HG03175 (cell line): Measurements from ENCODE around the gene B3GAT3.
"Not testable (repeated sequence)": the region's sequence is repeated elsewhere in the genome, so short reads cannot be mapped to it uniquely, and the experiment has no call there.

ENCODE experiments used
- ATAC-seq: cut with Tn5 transposase; IDR thresholded peaks from one replicate; pipeline ENCODE4 v1.9.1; 2021; ENCODE audit warnings: mild to moderate bottlenecking, moderate library complexity; ENCODE audit not compliant: unreplicated experiment

The B3GAT3 gene

DNA sequence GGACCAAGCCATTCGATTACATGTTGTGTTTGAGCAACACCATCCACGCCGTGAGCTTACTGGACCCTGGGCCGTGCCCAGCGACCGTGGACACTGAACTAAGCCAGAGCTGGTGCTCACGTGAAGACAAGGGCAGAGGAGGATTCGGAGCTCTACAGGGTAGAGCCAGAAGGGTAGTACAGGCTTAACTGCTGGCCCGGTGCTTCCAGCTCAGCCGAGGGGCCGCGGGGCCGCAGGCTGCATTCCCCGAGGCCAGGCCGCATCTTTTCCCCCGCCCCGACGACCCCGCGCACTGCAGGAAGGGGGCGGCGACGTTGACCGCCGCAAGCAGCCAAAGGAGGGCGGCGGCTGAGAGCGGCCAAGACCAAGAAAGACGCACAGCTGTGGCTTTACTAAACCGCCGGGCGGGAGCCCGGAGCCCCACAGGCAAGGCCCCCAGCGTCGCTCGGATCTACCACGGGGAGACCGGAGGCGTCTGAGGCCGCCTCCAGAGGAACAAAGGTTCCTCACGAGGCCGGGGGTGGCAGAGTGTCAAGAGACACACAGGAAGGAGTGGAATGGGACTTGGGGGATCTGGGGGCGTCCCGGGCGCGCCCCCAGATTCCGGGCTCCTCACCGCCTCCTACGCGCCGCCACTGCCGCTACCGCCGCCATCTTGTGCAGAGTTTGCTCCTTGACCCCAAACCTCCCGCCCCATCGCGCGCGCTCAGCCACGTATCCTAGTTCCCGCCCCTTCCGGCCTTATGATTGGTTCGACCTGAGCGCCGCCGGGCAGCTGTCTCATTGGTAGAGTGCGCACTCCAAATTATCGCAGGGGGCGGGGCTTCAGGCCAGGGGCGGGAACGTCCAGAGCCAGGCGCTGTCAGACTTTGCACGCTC lies 24.4 kb upstream of the B3GAT3 start, which contains the start of gene GANAB:
Gene GANAB (minus strand): TSS at position 668 of the 879 bp plus-strand sequence. CDS start 14 bp downstream, at position 654.
- ATAC-seq: peak; percentile 97

DNA sequence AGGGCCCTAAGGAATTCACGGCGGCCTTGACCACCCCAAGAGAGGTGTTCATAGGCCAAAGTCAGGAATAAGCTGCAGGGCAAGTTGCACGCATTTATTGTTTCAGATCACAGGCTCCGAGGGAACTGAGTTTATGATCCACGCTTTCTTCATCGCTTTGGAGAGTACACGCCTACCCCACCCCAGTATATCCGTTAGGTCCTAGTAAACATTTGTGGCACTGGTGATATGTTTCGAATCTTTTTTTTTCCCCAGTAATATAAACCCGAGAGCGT lies 23.8 kb upstream of the B3GAT3 start:
- no peak for ATAC-seq

- ATAC-seq: no peak
These were observed 22.4 kb upstream of the B3GAT3 start for GRCh38 chr11:62644220-62644619.

- ATAC-seq: no peak
These were observed 10.7 kb upstream of the B3GAT3 start for GRCh38 chr11:62632492-62632891.

DNA sequence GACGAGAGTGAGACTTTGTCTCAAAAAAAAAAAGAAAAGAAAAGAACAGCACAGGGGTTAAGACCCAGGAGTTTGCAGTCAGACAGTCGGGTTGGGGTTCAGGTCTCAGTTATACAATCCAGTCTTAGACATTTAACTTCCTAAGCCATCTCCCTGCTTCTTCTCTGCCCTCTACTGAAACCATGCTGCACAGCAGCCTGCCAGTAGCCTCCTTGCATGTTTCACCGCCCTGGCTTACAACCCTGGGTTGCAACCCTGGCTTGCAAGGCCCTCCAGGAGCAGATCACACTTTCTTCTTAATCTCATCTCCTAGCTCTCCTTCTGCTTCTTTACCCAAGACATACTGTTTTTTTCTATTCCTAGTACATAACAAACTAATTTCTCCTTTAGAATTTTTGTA lies 5.9 kb upstream of the B3GAT3 start:
- no peak for ATAC-seq

DNA sequence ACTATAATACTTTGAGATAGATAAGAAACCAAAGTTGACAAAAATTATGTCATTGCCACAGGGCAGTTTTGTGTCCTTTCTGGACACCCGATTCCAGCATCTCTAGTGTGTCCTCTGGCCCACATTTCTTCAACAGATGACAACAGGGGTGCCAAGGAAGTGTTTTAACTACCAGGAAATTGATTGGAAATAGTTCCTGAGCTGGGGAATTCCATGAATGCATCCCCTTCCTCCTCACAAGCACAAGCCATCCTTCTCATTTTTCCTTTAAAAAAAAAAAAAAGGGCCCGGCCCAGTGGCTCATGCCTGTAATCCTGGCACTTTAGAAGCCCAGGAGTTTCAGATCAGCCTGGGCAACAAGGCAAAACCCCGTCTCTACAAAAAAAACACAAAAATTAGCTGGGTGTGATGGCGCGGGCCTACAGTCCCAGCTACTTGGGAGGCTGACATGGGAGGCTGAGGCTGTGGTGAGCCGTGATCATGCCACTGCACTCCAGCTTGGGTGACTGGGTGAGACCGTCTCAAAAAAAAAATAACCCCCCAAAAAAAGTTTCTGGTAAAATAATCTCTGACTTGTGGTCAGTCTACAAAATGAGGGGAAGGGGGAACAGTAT lies 797 bp upstream of the B3GAT3 start:
- no peak for ATAC-seq

DNA sequence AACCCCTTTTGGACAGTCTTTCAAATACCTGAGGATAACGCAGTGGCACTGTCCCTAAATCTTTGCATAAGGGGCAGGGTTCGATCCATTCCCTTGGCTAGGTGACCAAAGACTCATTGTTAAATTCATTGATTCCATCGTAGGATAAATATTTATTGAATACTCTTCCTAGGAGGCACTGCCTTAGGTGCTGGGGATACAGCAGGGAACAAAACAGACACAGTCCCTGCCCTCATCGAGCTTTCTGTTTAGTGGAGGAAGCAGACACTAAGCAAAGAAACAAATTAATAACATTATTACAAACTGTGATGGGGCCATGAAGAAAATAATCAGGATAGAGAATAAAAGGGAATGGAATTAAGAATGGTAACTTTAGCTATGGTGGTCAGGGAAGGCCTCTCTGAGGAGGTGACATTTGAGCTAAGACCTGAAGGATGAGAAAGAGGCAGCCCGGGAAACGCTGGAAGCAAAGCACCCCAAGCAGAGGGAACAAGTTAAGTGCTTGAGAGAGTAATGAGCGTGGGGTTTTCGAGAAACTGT lies 689 bp downstream of the B3GAT3 start:
- no peak for ATAC-seq

DNA sequence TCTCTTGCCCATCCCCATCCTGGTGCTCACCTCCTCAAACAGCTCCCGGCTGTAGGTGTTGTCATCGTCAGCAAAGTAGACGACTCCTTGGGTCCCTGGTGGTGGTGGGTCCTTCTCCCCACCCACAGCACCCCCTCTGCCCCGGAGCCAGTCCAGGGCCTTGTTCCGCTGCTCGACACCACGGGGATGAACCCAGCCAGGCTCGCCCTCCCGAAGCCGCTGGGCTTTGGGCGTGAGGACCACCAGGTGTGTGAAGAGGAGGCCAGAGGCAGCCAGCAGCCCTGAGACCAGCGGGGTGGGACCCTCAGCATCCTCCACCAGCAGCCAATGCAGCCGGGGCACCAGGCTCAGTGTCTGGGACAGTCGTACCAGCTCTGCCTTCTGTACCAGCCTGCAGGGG lies 4.8 kb downstream of the B3GAT3 start:
- ATAC-seq: not testable (repeated sequence)

- ATAC-seq: no peak
These were observed 6.3 kb downstream of the B3GAT3 start for GRCh38 chr11:62615521-62615920.

DNA sequence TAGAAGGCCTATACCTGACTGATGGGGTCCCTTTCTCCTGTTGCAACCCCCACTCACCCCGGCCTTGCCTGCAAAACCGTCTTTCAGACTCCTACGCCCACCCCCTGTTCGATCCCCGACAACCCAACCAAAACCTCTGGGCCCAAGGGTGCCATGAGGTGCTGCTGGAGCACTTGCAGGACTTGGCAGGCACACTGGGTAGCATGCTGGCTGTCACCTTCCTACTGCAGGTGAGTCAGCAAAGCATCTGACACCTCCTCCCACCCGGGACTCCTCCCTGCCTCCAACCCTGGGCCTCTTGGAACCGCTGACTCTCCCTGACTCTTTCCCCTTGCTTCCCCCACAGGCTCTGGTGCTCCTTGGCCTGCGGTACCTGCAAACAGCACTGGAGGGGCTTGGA lies 7.5 kb downstream of the B3GAT3 start:
- no peak for ATAC-seq

DNA sequence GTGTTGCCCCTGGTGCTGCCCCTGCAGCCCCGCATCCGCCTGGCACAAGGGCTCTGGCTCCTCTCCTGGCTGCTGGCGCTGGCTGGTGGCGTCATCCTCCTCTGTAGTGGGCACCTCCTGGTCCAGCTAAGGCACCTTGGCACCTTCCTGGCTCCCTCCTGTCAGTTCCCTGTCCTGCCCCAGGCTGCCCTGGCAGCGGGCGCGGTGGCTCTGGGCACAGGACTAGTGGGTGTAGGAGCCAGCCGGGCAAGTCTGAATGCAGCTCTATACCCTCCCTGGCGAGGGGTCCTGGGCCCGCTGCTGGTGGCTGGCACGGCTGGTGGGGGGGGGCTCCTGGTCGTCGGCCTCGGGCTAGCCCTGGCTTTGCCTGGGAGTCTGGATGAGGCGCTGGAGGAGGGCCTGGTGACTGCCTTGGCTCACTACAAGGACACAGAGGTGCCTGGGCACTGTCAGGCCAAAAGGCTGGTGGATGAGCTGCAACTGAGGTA lies 8.5 kb downstream of the B3GAT3 start:
- no peak for ATAC-seq

DNA sequence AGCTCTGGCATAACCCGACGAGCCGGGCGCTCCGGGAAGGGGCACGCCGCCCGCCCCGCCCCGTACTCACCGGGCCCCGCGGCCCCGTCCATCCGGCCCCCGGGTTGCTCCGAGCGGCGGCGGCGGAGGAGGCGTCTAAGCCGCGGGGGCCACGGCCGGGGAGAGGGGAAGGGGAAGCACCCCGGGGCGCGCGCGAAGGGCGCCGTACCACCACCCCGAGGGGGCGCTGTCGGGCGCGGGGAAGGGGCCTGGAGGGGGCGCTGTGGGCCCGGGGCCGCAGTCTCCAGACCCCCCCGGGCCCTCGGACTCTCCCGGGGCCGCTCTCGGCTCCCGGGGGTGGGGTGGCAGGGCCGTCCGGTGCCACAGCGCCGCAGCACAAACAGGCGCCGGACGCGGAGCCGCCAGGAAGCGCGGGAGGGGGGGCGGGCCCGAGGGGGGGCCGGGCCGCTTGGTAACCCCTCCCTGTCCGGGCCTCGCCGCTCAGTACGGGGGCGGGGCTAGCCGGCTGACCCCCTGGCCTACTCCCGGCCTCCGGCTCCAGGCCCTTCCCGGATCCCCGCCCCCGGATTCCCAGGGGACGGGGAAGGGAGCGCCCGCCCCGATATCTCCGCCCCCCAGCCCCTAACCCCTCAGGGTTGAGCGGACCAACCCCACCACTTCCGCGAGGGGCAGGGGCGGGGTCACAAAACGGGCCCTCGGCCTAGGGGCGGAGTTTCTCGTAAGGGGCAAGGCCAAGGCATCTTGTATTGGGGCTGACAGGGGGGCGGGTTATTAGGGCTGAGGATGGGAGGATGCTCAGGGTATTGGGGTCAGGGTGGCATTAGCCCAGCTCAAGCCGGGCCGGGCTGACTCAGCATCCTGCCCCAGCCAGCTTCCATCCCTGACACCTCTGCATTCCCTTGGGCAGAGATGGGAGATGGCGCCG lies 9.2 kb downstream of the B3GAT3 start, which contains the start of the genes EML3 and ROM1:
Gene EML3 (minus strand): TSS at position 410 of the 925 bp plus-strand sequence. CDS start 318 bp downstream, at position 92.
Gene ROM1 (plus strand): TSS at position 892 of the 925 bp plus-strand sequence. CDS start 25 bp downstream, at position 917.
- peak; percentile 77 for ATAC-seq

GRCh38 chr11:62611705-62612365 lies 10.0 kb downstream of the B3GAT3 start:
- peak; percentile 29 for ATAC-seq

DNA sequence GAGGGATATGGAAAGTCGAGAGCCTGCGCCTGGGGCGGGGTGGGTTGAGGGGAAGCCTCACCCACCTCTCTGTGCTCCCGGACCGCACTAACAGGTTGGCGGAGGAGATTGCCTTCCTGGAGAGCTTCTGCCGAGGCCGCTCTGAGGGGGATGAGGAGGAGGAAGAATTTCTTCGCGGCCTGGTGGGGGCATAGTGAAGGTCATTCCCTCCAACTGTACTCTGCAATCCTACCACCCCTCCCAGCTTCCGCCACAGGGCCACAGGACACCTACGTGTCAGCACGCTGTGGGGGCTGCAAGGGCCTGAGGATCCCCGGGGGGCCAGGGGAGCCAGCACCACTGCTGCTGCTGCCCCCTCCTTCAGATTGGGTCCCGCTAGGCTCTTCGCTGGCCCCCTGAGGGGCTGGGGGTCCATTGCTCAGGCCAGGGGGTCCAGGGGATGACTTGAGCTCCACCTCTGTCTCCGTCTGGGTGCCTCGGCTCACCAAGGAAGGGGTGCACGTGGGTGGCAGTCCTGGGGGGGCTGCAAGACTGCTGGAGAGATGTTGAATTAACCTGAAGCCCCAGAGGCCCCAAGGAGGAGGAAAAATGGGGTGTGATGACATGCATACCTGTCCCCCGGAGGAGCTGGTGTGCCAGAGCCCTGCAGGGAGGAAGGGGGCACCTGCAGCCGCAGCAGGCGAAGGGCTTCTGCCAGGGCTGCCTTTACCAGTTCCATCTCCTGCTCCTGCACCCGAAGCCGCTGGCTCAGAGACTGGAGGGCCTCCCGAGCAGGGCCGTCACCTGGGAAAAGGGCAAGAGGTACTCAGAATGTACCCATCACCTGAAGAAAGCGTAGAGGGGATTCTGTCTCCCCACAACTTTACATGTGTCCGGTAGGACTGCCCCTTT lies 10.7 kb downstream of the B3GAT3 start:
- ATAC-seq: no peak

GRCh38 chr11:62610403-62610802 lies 11.4 kb downstream of the B3GAT3 start:
- ATAC-seq: no peak

DNA sequence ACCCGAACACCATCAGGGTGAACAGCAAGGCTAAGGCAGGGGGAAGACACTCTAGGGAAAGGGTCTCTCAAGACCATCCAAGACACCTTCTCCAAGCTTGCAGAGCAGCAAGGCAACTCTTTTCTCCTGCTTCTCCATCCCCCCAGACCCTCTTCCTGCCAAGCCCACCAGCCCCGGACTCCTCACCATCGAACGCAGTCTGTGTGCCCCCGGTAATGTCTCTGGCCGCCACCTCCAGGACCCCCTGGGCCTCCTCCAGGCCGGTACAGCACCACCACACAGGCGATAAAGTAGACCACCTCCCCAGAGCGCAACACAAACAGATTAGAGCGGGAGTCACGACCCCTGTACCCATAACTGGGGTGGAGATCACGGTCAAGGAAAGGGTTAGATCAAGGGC lies 13.0 kb downstream of the B3GAT3 start:
- no peak for ATAC-seq

DNA sequence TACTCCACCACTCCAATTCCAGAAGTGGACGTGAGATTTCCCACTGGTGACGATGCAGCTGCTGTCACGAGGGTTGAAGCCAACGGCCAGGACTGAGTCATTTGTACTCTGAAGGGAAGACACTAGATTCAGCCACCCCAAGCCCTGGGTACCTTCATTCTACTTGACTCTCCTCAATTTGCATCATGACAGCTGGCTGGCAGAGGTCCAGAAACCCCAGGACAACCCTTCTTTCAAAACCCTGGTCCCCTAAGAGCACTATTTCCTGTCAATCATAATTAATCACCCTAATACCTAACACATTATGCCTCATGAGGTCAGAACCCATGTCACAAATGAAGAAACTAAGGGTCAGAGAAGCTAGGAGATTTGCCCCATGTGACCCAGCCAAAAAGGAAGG lies 14.1 kb downstream of the B3GAT3 start:
- ATAC-seq: no peak

DNA sequence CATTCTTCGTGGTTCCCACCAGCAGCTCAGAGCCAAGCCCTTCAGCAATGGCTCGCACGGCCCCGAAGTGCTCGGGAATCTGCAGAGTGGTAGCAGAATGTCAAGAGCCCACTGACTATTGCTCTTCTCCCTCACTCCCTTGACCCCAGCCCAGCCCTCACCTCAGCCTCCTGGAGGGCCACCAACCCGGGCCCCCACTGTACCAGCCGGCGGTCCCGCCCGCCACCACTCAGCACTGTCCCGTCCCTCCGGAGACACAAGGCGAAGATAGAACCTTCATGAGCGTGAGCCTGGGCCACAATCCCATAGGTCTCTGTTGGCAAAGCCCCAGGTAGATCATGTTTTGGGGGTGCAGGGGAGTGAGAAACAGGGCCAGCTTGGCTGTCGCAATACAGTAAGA lies 15.9 kb downstream of the B3GAT3 start:
- no peak for ATAC-seq

DNA sequence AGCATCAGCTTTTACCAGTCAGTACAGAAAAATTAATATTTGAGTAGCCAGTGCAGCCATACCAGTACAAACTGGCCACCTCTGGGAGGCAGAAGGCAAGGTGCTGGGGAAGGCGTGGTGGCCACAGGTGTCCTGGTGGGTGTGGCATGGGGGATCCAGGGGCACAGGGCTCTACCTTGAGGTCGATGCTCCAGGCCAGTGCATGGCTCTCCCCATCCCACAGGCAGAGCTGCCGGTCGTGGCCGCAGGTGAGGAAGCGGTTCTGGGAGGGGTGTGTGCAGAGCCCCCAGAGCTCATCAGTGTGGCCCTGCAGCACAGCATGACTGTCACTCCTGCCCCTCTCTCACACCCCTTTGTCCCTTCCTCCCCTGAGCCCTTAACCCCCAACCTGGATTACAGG lies 16.3 kb downstream of the B3GAT3 start:
- no peak for ATAC-seq
